Nephron (organoid): ENCODE data around the gene EFS.
A peak's percentile ranks its signal among the peaks of the same experiment; 100 is the strongest.

ENCODE experiments used
- H3K27ac Mint-ChIP-seq, 3 experiments: 2 replicates each; pipeline ENCODE4 v1.8.0; 2020; ENCODE audit warnings: mixed read lengths in 3 of 3, mild to moderate bottlenecking in 2 of 3, moderate library complexity in 1 of 3
- H3K27me3 Mint-ChIP-seq: 2 replicates; pipeline ENCODE4 v1.8.0; 2021; ENCODE audit warnings: low read depth, mild to moderate bottlenecking, moderate library complexity, mixed read lengths
- H3K36me3 Mint-ChIP-seq: 2 replicates; pipeline ENCODE4 v1.8.0; 2020; ENCODE audit warnings: low read depth, mixed read lengths
- H3K4me1 Mint-ChIP-seq: 2 replicates; pipeline ENCODE4 v1.8.0; 2020; ENCODE audit warnings: mixed read lengths
- H3K4me3 Mint-ChIP-seq, 3 experiments: 2 replicates each; pipeline ENCODE4 v1.8.0; 2020; ENCODE audit warnings: mild to moderate bottlenecking in 3 of 3, mixed read lengths in 3 of 3, moderate library complexity in 2 of 3
- H3K9me3 Mint-ChIP-seq: 2 replicates; pipeline ENCODE4 v1.8.0; 2020; ENCODE audit warnings: mixed read lengths
- TF ChIP-seq, protein P1 (sequence below), 3 experiments: fragments of 200-600 bp; sonication (generic); IDR thresholded peaks; one replicate each; pipeline ENCODE4 v1.5.0; 2021; ENCODE audit warnings: antibody characterized with exemption in 3 of 3; ENCODE audit not compliant: unreplicated experiment in 3 of 3

EFS gene

DNA sequence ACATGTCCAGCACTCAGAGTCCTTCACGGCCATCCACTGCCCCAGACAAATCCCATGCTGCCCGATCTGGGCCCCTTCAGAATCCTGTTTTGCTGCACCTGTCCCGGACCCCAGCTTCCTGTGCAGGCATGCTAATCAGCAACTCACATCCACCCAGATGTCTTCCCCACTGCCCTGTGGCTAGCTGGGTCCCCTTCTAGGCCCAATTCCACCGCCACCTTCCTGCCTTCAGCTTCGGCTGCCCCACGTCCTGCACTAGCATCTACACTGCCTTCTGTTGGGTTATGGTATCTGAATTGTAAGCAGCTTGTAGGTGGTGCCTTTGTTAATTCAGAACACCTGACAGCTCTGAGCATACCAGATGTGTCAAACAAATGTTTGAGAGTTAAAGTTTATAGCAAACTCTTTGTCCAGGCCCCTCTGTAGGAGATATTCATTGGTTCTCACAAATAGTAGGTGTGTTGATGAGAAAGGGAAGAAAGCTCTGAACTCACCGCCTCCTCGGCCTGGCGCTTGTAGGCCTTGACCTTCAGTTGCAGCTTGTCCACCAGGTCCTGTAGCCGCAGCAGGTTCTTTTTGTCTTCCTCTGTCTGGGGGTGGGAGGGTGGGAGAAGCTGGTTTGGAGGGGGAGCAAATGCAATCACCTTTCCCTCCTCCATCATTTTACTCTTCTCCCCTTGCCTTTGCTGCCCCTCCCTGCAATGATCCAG lies 17.9 kb upstream of the EFS start:
- H3K27me3 Mint-ChIP-seq, result peaks cover 21% of the 10 kb centered on the region
- H3K4me1 Mint-ChIP-seq, result peaks cover 18% of the 10 kb centered on the region
- H3K27ac Mint-ChIP-seq, result no peak overlapping the region
- TF ChIP-seq, protein P1, sequence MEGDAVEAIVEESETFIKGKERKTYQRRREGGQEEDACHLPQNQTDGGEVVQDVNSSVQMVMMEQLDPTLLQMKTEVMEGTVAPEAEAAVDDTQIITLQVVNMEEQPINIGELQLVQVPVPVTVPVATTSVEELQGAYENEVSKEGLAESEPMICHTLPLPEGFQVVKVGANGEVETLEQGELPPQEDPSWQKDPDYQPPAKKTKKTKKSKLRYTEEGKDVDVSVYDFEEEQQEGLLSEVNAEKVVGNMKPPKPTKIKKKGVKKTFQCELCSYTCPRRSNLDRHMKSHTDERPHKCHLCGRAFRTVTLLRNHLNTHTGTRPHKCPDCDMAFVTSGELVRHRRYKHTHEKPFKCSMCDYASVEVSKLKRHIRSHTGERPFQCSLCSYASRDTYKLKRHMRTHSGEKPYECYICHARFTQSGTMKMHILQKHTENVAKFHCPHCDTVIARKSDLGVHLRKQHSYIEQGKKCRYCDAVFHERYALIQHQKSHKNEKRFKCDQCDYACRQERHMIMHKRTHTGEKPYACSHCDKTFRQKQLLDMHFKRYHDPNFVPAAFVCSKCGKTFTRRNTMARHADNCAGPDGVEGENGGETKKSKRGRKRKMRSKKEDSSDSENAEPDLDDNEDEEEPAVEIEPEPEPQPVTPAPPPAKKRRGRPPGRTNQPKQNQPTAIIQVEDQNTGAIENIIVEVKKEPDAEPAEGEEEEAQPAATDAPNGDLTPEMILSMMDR (IDR thresholded peaks at IDR 0.05; ENCODE audit: unreplicated experiment in 3 of 3), result no peak
- no peak overlapping the region for H3K4me3 Mint-ChIP-seq
- H3K36me3 Mint-ChIP-seq, result no peaks in the 10 kb centered on the region
- H3K9me3 Mint-ChIP-seq, result no peaks in the 10 kb centered on the region

- H3K27ac Mint-ChIP-seq, result no peak overlapping the region
- H3K9me3 Mint-ChIP-seq, result no peaks in the 10 kb centered on the region
- TF ChIP-seq, protein P1 (IDR thresholded peaks at IDR 0.05; ENCODE audit: unreplicated experiment in 3 of 3), result no peak
- no peak overlapping the region for H3K4me3 Mint-ChIP-seq
- H3K27me3 Mint-ChIP-seq, result peaks cover 25% of the 10 kb centered on the region
- H3K36me3 Mint-ChIP-seq, result no peaks in the 10 kb centered on the region
- peaks cover 18% of the 10 kb centered on the region for H3K4me1 Mint-ChIP-seq
Measured at GRCh38 chr14:23382276-23382675, 17.3 kb upstream of the EFS start.

- H3K27me3 Mint-ChIP-seq, result peaks cover 27% of the 10 kb centered on the region
- H3K27ac Mint-ChIP-seq, result no peak overlapping the region
- no peaks in the 10 kb centered on the region for H3K36me3 Mint-ChIP-seq
- H3K4me1 Mint-ChIP-seq, result peaks cover 19% of the 10 kb centered on the region
- no peaks in the 10 kb centered on the region for H3K9me3 Mint-ChIP-seq
- no peak overlapping the region for H3K4me3 Mint-ChIP-seq
- TF ChIP-seq, protein P1 (IDR thresholded peaks at IDR 0.05; ENCODE audit: unreplicated experiment in 3 of 3), result no peak
Measured at GRCh38 chr14:23381871-23382270, 16.9 kb upstream of the EFS start.

GRCh38 chr14:23380976-23381375 lies 16.0 kb upstream of the EFS start:
- no peaks in the 10 kb centered on the region for H3K36me3 Mint-ChIP-seq
- H3K27ac Mint-ChIP-seq, result peak overlapping the region in 2 of 3 experiments; percentile 27 to 46
- TF ChIP-seq, protein P1 (IDR thresholded peaks at IDR 0.05; ENCODE audit: unreplicated experiment in 3 of 3), result no peak
- H3K27me3 Mint-ChIP-seq, result peaks cover 27% of the 10 kb centered on the region
- H3K4me3 Mint-ChIP-seq, result no peak overlapping the region
- peaks cover 23% of the 10 kb centered on the region for H3K4me1 Mint-ChIP-seq
- no peaks in the 10 kb centered on the region for H3K9me3 Mint-ChIP-seq

GRCh38 chr14:23380197-23380914 lies 15.4 kb upstream of the EFS start:
- Mint-ChIP-seq H3K9me3 (no peaks in the 10 kb centered on the region), H3K4me1 (peaks cover 23% of the 10 kb centered on the region), H3K27me3 (peaks cover 27% of the 10 kb centered on the region)

More at GRCh38 chr14:23380197-23380914, 15.4 kb upstream of the EFS start:
- no peak overlapping the region for H3K4me3 Mint-ChIP-seq
- H3K36me3 Mint-ChIP-seq, result no peaks in the 10 kb centered on the region
- TF ChIP-seq, protein P1 (IDR thresholded peaks at IDR 0.05; ENCODE audit: unreplicated experiment in 3 of 3), result no peak
- peak overlapping the region in 2 of 3 experiments; percentile 27 to 46 for H3K27ac Mint-ChIP-seq
